GM23248 (cell line): ENCODE results near the gene ZNF319.

Source experiments
- EZH2 ChIP-seq: fragments of 200-600 bp; sonication (generic); IDR thresholded peaks from 2 replicates; pipeline ENCODE4 v1.6.1; 2018; ENCODE audit warnings: antibody characterized with exemption, mild to moderate bottlenecking; ENCODE audit not compliant: insufficient read depth, poor library complexity, severe bottlenecking
- EZH2phosphoT487 ChIP-seq: fragments of 200-600 bp; sonication (generic); IDR thresholded peaks from 2 replicates; pipeline ENCODE4 v1.6.1; 2018; ENCODE audit warnings: antibody characterized with exemption, moderate library complexity, mild to moderate bottlenecking, low read depth; ENCODE audit not compliant: insufficient read depth

DNA sequence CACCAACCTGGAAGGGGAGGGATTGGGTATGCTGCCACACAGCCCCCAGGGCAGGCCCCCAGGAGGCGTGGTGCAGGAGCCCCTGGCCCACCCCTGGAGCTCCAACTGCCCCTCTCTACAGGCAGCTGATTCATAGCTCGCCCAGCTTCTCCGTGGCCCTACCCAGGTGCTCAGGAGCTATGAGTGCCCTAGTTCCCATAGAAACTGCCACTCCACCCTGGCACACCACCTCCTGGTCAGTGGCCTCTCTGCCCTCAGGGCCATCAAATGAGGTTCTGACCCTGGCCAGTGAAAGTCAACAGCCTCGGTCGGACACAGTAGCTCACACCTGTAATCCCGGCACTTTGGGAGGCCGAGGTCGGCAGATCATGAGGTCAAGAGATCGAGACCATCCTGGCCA is 47.6 kb downstream of the ZNF319 start:
- no peak for TF ChIP-seq EZH2
- no peak for TF ChIP-seq EZH2phosphoT487
